GM18511 (cell line): ENCODE measurements around the gene MXD3.
"Not testable (repeated sequence)": the region's sequence is repeated elsewhere in the genome, so short reads cannot be mapped to it uniquely, and the experiment has no call there.

Experiments used
- ATAC-seq: cut with Tn5 transposase; IDR thresholded peaks from one replicate; pipeline ENCODE4 v1.9.1; 2021; ENCODE audit warnings: mild to moderate bottlenecking, moderate library complexity; ENCODE audit not compliant: unreplicated experiment

MXD3 gene

DNA sequence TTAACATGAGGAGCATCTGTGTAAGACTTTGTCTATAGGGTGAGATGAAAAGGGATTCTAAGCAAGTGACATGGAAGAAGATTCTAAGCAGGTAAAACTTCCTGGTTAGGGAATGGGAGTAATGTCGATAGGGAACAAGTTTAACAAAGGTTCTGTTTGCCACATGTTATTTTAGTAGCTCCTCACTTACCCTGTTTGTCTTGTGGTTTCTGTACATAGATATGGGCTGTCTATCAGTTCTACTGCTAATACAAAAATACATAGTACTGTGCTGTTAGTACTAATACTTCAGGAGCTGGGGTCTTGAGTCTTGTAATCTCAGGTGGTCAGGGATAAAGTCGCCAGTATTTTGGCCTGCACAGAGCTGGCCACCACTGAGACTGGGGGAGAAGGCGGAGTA lies 41.0 kb downstream of the MXD3 start:
- ATAC-seq = no peak

DNA sequence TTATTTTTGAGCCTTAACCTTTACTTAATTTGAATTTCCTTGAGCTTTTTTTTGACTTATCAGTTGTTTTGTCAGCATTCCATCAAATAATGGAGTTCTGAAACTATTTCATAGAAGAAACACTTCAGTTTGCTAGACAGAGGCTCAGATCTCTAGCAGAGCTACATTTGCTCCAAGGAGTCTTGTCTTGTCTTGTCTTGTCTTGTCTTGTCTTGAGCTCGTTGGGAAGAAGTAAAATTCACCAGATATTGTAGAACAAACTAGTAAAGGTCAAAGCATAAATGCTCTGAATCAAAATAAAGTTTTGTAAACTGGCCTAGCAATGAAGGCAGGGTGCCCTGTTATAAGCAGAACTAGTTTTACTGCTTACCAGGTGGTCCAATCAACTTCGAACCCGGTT lies 41.7 kb downstream of the MXD3 start:
- ATAC-seq = no peak

DNA sequence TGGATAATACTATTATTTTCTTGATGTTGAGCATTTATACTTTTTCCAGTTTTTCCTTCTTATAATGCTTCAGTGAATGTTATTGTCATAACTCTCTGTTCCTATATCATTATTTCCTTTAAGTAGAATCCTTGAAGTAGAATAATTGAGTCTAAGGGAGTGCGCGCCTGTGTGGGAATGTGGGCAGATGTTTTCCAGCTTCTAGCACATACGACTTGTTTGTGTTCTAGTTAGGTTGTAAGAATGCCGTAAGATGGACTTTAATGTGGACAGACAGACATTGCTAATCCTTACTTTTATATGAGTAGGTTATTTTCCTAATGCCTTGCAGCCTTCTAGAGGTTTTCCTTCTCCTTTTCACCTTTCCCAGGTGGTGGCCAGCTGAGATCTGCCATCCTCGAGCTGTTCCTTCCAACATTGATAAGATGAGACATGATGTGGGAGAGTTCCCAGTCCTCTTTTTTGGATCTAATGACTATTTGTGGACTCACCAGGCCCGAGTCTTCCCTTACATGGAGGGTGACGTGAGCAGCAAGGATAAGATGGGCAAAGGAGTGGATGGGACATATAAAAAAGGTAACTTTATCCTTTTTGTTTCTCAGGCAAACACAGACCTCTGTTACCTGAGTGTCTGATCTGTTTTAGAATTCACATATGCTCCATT lies 42.3 kb downstream of the MXD3 start:
- ATAC-seq = no peak

GRCh38 chr5:177265395-177265794 lies 46.3 kb downstream of the MXD3 start:
- no peak for ATAC-seq

DNA sequence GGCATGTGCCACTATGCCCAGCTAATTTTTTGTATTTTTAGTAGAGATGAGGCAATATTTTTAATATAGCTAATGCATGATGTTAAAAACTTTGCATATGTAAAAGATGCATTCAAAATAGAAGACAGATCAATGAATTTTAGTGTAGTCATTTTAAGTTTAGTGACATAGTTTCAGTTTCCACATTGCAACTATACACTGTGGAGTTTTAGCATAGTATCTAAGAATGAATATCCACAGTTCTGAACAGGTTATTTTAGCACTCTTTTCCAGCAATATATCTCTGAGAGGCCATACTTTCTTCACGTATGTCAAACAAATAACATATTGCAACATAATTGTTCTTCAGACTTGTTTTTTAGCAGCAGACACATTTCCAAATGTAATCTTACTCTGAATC lies 47.5 kb downstream of the MXD3 start:
- ATAC-seq = no peak

DNA sequence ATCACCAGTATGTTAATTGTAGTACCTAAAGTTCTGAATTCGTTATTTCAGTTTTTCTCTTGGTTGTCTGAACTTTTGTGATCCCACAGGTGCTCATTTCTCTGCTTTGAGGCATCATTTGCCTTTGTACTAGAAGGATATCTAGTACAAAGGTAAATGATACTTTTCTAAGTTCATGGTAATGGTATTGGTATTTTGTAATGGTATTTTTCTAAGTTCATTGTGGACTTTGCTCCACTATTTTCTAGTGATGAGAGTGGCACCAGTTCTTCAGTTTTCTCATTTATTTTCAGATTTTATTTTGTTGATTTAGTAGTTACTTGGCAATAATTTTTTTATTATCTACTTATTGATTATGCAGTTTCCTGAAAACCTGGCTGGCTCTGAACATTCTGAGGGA lies 50.2 kb downstream of the MXD3 start:
- ATAC-seq = no peak

DNA sequence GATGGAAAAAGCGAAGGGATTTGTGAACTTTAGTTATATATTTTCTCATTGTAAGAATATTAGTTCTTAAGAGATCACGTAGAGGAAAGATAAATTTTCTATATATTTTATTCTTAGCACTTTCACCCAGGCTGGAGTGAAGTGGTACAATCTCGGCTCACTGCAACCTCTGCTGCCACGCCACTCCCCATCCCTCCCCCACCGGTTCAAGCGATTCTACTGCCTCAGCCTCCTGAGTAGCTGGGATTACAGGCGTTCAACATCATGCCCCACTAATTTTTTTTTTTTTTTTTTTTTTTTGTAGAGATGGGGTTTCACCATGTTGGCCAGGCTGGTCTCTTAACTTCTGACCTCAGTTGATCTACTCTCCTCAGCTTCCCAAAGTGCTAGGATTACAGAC lies 50.7 kb downstream of the MXD3 start:
- no peak for ATAC-seq

- ATAC-seq = not testable (repeated sequence)
Measured at GRCh38 chr5:177258711-177259110, 53.0 kb downstream of the MXD3 start.
